ENCODE data around the gene HTR4. TPM values are rescaled to one million over a fixed set of nuclear protein-coding genes. Genes with fewer than 3 reads are reported as not detected.

HTR4 gene
- total RNA-seq, 1 experiment from 2014 or later = not detected

GRCh38 chr5:148635321-148636083 is 18.8 kb downstream of the HTR4 start:
- no peak for DNase-seq
- Mint-ChIP-seq H3K9me3 (ENCODE audit: low read depth, unreplicated experiment) (no peaks in the 10 kb centered on the region), H3K27me3 (ENCODE audit: unreplicated experiment) (peaks cover 19% of the 10 kb centered on the region), H3K4me1 (ENCODE audit: low read depth, unreplicated experiment) (peaks cover 2% of the 10 kb centered on the region), H3K27ac (ENCODE audit: unreplicated experiment) (no peak overlapping the region), H3K4me3 (ENCODE audit: low read depth, unreplicated experiment) (no peak overlapping the region), H3K36me3 (ENCODE audit: insufficient read depth, unreplicated experiment) (no peaks in the 10 kb centered on the region)
- intact Hi-C loops (cut with micrococcal nuclease; ENCODE audit: unreplicated experiment) = no loop called here
- TF ChIP-seq CTCF (IDR thresholded peaks at IDR 0.05; ENCODE audit: unreplicated experiment) = no peak
- no TSS peak for BruUV-seq (replicated peaks)
- CTCF ChIA-PET = no interaction called here

DNA sequence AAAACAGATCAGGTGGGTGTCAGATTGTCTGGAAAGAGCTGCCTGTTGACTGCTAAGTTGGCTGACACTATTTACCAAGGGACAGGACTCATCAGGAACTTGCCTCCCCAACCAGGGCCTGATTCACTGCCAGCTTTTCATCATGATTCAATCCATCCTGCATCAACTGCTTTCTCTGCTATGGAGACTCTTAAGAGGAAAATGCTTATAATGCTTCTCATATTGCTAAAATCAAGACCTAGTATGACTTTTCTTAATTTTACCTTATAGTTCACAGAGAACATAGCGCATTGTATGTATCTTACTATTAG is 21.3 kb downstream of the HTR4 start:
- TF ChIP-seq CTCF (IDR thresholded peaks at IDR 0.05; ENCODE audit: unreplicated experiment) = no peak
- Mint-ChIP-seq H3K9me3 (ENCODE audit: low read depth, unreplicated experiment) (no peaks in the 10 kb centered on the region), H3K27me3 (ENCODE audit: unreplicated experiment) (peaks cover 7% of the 10 kb centered on the region), H3K4me3 (ENCODE audit: low read depth, unreplicated experiment) (no peak overlapping the region), H3K27ac (ENCODE audit: unreplicated experiment) (no peak overlapping the region), H3K4me1 (ENCODE audit: low read depth, unreplicated experiment) (no peaks in the 10 kb centered on the region), H3K36me3 (ENCODE audit: insufficient read depth, unreplicated experiment) (no peaks in the 10 kb centered on the region)
- no TSS peak for BruUV-seq (replicated peaks)
- CTCF ChIA-PET = no interaction called here
- DNase-seq = no peak
- intact Hi-C loops (cut with micrococcal nuclease; ENCODE audit: unreplicated experiment) = no loop called here

- Mint-ChIP-seq H3K4me1 (ENCODE audit: low read depth, unreplicated experiment) (no peaks in the 10 kb centered on the region), H3K4me3 (ENCODE audit: low read depth, unreplicated experiment) (no peak overlapping the region), H3K9me3 (ENCODE audit: low read depth, unreplicated experiment) (no peaks in the 10 kb centered on the region), H3K27ac (ENCODE audit: unreplicated experiment) (no peak overlapping the region), H3K27me3 (ENCODE audit: unreplicated experiment) (peaks cover 7% of the 10 kb centered on the region), H3K36me3 (ENCODE audit: insufficient read depth, unreplicated experiment) (no peaks in the 10 kb centered on the region)
- DNase-seq = no peak
- intact Hi-C loops (cut with micrococcal nuclease; ENCODE audit: unreplicated experiment) = no loop called here
- no TSS peak for BruUV-seq (replicated peaks)
- TF ChIP-seq CTCF (IDR thresholded peaks at IDR 0.05; ENCODE audit: unreplicated experiment) = no peak
- CTCF ChIA-PET = no interaction called here
Measured at GRCh38 chr5:148632255-148633066, 21.9 kb downstream of the HTR4 start.

DNA sequence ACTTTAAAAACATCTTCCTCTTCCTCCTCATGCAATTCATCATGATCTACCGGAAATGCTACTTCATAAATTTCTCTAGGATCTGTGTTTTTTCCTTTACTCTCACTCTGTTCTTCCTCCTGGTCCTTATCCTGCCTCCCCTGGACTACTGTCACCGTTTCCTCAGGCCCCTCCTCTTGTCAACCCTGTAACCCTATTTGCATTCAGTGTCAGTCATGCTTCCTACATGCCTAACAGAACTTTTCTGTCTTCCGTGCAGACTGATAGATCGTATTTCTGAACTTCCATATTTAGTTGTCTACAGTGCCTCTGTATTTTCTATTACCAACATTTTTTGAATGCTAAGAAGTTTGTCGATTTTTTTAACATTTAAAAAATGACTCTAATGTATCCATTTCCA is 27.3 kb downstream of the HTR4 start:
- H3K27ac Mint-ChIP-seq (ENCODE audit: unreplicated experiment) = no peak overlapping the region
- no TSS peak for BruUV-seq (replicated peaks)

More for the DNA sequence above, 27.3 kb downstream of the HTR4 start:
- Mint-ChIP-seq H3K36me3 (ENCODE audit: insufficient read depth, unreplicated experiment) (no peaks in the 10 kb centered on the region), H3K4me1 (ENCODE audit: low read depth, unreplicated experiment) (peaks cover 51% of the 10 kb centered on the region), H3K4me3 (ENCODE audit: low read depth, unreplicated experiment) (no peak overlapping the region), H3K27me3 (ENCODE audit: unreplicated experiment) (peaks cover 4% of the 10 kb centered on the region), H3K9me3 (ENCODE audit: low read depth, unreplicated experiment) (no peaks in the 10 kb centered on the region)
- no peak for DNase-seq
- intact Hi-C loops (cut with micrococcal nuclease; ENCODE audit: unreplicated experiment) = no loop called here
- CTCF ChIA-PET = interaction anchor here (1.2 kb wide), 1 partner anchor 14 kb away, joined by 6 read pairs; no protein-coding TSS in a partner anchor
- no peak for TF ChIP-seq CTCF (IDR thresholded peaks at IDR 0.05; ENCODE audit: unreplicated experiment)

Measured in Calu3 (cell line).